SJSA1 (cell line): Measurements from ENCODE around the gene SRSF11. TPM values are rescaled to one million over a fixed set of nuclear protein-coding genes. Genes with fewer than 3 reads are reported as not detected.
"Not testable (repeated sequence)": the region's sequence is repeated elsewhere in the genome, so short reads cannot be mapped to it uniquely, and the experiment has no call there.

ENCODE experiments used
- DNase-seq, 2 experiments: peaks; one replicate each; pipeline ENCODE4 v3.0.0-alpha.2; 2015 to 2020; ENCODE audit warnings: low spot score in 2 of 2, low read depth in 1 of 2
- H3K27ac ChIP-seq: fragments of 250-450 bp; sonication (Bioruptor Pico); 2 replicates; pipeline ENCODE4 v1.5.1; 2020; ENCODE audit warnings: mild to moderate bottlenecking, moderate library complexity
- H3K27me3 ChIP-seq: fragments of 250-450 bp; sonication (Bioruptor Pico); replicated peaks from 2 replicates; pipeline ENCODE4 v1.5.1; 2020; ENCODE audit warnings: mild to moderate bottlenecking, moderate library complexity
- H3K36me3 ChIP-seq: fragments of 250-450 bp; sonication (Bioruptor Pico); 2 replicates; pipeline ENCODE4 v1.5.1; 2020; ENCODE audit warnings: mild to moderate bottlenecking
- H3K4me1 ChIP-seq: fragments of 250-450 bp; sonication (Bioruptor Pico); replicated peaks from 2 replicates; pipeline ENCODE4 v1.6.1; 2021; ENCODE audit warnings: mild to moderate bottlenecking
- H3K4me3 ChIP-seq: fragments of 250-450 bp; sonication (Bioruptor Pico); 2 replicates; pipeline ENCODE4 v1.5.1; 2020; ENCODE audit warnings: mild to moderate bottlenecking
- H3K9me3 ChIP-seq: fragments of 250-450 bp; sonication (Bioruptor Pico); replicated peaks from 2 replicates; pipeline ENCODE4 v1.5.1; 2020; ENCODE audit warnings: mild to moderate bottlenecking
- total RNA-seq: library from RNA; depleted of rRNA; stranded (reverse); fragments of >200 nt; shearing (Covaris generic); gene quantifications from 2 replicates; pipeline ENCODE4 v1.2.3, GENCODE V29; 2014; rRNA removed

Gene SRSF11, protein sequence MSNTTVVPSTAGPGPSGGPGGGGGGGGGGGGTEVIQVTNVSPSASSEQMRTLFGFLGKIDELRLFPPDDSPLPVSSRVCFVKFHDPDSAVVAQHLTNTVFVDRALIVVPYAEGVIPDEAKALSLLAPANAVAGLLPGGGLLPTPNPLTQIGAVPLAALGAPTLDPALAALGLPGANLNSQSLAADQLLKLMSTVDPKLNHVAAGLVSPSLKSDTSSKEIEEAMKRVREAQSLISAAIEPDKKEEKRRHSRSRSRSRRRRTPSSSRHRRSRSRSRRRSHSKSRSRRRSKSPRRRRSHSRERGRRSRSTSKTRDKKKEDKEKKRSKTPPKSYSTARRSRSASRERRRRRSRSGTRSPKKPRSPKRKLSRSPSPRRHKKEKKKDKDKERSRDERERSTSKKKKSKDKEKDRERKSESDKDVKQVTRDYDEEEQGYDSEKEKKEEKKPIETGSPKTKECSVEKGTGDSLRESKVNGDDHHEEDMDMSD
- total RNA-seq: 92.8 and 114 TPM in 2 replicates

DNA sequence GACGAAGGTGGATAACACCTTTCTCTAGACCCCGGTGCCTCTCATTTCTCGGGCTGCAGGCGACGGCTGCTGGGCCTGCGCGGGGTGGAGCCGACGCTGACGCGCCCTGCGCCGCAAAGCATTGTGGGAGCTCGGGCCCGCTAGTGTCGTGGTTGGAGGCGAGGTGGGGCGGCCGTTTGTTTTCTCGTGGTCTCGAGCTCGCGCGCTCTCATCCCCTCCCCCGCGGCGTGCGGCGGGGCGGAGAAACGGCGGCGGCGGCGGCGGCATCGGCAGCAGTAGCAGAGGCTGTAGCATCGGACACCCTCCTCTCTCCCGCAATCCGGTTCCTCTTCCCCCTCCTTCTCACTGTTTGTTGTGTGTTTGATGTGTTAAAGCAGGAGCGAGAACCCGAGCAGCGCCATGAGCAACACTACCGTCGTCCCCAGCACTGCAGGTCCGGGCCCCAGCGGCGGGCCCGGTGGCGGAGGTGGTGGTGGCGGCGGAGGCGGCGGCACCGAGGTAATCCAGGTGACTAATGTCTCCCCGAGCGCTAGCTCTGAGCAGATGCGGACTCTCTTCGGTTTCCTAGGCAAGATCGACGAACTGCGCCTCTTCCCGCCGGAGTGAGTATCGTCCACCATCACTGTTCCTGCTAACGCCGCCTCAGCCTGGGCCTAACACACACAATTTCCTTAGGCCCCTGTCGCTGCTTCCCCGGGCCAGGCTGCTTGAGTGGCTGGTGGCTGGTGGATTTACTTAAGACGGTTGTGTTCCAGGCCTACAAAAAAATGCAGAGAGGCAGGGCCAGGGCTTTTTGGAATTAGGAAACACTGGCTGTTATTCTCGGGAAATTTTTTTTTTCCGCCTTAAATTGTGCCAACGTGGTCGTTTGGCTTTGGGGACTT is at the start of gene SRSF11:
SRSF11 (plus strand) TSS at position 143 of the 884 bp plus-strand sequence; CDS start at position 400, 257 bp downstream.
- peak within 1 kb of the TSS; percentile 78 for H3K4me3 ChIP-seq
- no peaks in the 10 kb centered on the region for H3K27me3 ChIP-seq
- H3K27ac ChIP-seq: peak within 1 kb of the TSS; percentile 87
- H3K9me3 ChIP-seq: no peaks in the 10 kb centered on the region
- H3K4me1 ChIP-seq: peaks cover 4% of the 10 kb centered on the region; the same call in 1 of the 2 replicates
- DNase-seq: peak; percentile 94 to 96
- peaks cover 52% of the 10 kb centered on the region for H3K36me3 ChIP-seq

DNA sequence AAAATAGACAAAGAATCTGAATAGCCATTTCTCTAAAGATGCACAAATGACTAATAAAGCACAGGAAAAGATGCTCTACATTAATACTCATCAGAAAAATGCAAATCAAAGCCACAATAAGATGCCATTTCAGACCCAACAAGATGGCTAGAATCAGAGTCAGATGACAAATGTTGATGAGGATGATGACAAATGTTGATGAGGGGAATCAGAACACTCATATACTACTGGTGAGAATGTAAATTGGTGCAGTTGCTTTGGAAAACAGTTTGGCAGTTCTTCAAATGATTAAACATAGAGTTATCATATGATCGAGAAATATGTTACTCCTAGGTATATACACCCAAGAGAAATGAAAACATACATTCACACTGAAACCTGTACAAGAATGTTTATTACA is 49.7 kb upstream of the SRSF11 start:
- DNase-seq: no peak
- Histone ChIP-seq H3K4me1 (no peaks in the 10 kb centered on the region), H3K27me3 (no peaks in the 10 kb centered on the region), H3K27ac (no peak overlapping the region), H3K36me3 (no peaks in the 10 kb centered on the region), H3K4me3 (no peak overlapping the region), H3K9me3 (no peaks in the 10 kb centered on the region)

DNA sequence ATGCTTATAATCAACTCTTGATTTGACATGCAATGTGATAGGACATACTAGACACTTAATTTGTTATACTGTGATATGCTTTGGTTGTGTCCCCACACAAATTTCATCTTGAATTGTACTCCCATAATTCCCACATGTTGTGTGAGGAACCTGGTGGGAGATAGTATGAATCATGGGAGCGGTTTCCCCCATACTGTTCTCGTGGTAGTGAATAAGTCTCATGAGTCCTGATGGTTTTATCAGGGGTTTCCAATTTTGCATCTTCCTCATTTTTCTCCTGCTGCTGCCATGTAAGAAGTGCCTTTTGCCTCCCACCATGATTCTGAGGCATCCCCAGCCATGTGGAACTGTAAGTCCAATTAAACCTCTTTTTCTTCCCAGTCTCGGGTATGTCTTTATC is 36.0 kb upstream of the SRSF11 start:
- H3K36me3 ChIP-seq, DNase-seq, H3K4me1 ChIP-seq, H3K9me3 ChIP-seq, H3K27me3 ChIP-seq, H3K4me3 ChIP-seq, H3K27ac ChIP-seq: not testable (repeated sequence)

DNA sequence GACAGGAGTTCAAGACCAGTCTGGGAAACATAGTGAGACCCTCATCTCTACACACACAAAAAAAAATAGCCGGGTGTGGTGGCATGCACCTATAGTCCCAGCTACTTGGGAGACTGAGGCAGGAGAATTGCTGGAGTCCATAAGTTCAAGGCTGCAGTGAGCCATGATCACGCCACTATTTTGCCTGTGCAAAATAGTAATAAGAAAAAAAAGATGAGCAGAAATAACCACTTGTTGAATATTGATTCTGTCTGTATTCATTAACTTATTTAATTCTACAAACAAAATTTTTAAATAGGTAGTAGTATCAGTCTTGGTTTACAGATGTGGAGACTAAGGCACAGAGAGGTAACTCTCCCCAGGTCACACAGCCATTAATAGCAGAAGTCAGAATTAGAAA is 32.7 kb upstream of the SRSF11 start:
- H3K9me3 ChIP-seq: no peaks in the 10 kb centered on the region; the same call in 1 of the 2 replicates
- no peaks in the 10 kb centered on the region for H3K4me1 ChIP-seq
- DNase-seq: no peak
- H3K27ac ChIP-seq: no peak overlapping the region
- H3K4me3 ChIP-seq: no peak overlapping the region
- no peaks in the 10 kb centered on the region for H3K27me3 ChIP-seq
- no peaks in the 10 kb centered on the region for H3K36me3 ChIP-seq

DNA sequence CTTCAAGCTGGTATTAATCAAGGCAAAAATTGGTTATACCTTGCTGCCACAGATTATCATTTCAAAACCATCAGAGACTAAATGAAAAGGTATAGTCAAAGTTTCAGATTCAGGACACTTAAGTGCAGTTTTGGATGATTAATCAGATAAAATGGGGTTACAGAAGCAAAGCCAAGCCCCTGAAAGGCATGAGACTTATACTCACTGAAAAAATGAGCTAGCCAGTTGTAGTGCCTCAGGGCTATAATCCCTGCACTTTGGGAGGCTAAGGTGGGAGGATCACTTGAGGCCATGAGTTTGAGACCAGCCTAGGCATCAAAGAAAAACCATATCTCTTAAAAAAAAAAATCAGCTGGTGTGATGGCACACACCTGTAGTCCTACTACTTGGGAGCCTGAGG is 31.0 kb upstream of the SRSF11 start:
- Histone ChIP-seq H3K27me3 (no peaks in the 10 kb centered on the region), H3K9me3 (no peaks in the 10 kb centered on the region; the same call in 1 of the 2 replicates), H3K36me3 (no peaks in the 10 kb centered on the region), H3K27ac (no peak overlapping the region), H3K4me1 (no peaks in the 10 kb centered on the region), H3K4me3 (no peak overlapping the region)
- DNase-seq: no peak

DNA sequence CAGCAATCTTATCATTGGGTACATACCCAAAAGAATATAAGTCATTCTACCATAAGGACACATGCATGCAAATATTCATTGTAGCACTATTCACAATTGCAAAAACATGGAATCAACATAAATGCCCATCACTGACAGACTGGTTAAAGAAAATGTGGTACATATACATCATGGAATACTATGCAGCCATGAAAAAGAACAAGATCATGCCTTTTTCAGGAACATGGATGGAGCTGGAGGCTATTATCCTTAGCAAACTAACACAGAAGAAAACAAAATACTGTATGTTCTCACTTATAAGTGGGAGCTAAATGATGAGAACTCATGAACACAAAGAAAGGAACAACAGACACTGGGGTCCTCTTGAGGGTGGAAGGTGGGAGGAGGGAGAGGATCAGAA is 28.7 kb upstream of the SRSF11 start:
- H3K27ac ChIP-seq, H3K4me1 ChIP-seq, H3K9me3 ChIP-seq, H3K36me3 ChIP-seq, H3K4me3 ChIP-seq, DNase-seq, H3K27me3 ChIP-seq: not testable (repeated sequence)

DNA sequence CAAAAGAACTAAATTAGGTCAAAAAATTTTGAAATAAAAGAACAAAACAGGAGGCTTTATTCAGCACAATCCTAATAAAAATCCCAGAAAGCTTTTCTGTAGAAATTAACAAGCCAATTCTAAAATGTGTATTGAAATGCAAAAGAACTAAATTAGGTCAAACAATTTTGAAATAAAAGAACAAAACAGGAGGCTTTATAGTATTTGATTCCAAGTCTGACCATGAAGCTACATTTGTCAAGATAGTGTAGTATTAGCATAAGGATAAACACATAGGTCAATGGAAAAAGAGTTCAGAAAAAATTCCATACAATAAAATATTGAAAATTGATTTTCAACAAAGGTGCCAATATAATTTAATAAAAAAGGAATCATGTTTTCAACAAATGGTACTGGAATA is 26.6 kb upstream of the SRSF11 start:
- H3K9me3 ChIP-seq: no peaks in the 10 kb centered on the region; the same call in 1 of the 2 replicates
- H3K27ac ChIP-seq: no peak overlapping the region
- H3K4me3 ChIP-seq: no peak overlapping the region
- no peaks in the 10 kb centered on the region for H3K27me3 ChIP-seq
- no peaks in the 10 kb centered on the region for H3K4me1 ChIP-seq
- no peaks in the 10 kb centered on the region for H3K36me3 ChIP-seq
- no peak for DNase-seq

DNA sequence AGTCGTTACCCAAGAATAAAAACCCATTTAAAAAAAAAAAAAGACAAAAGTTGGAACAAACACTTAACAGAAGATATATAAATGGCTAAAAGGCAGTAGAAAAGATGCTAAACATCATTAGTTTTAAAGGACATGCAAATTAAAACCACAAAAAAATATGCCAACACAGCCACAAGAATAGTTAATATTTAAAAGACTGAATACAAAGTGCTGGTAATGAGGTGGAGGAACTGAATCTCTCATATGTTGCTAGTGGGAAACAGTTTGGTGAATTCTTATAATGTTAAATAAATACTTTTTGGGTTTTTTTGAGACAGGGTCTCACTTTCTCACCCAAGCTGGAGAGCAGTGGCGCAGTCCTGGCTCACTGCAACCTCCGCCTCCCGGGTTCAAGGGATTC is 25.8 kb upstream of the SRSF11 start:
- no peak for DNase-seq
- H3K9me3 ChIP-seq: no peaks in the 10 kb centered on the region; the same call in 1 of the 2 replicates
- no peaks in the 10 kb centered on the region for H3K27me3 ChIP-seq
- H3K27ac ChIP-seq: no peak overlapping the region
- H3K4me3 ChIP-seq: no peak overlapping the region
- H3K4me1 ChIP-seq: no peaks in the 10 kb centered on the region
- H3K36me3 ChIP-seq: no peaks in the 10 kb centered on the region

DNA sequence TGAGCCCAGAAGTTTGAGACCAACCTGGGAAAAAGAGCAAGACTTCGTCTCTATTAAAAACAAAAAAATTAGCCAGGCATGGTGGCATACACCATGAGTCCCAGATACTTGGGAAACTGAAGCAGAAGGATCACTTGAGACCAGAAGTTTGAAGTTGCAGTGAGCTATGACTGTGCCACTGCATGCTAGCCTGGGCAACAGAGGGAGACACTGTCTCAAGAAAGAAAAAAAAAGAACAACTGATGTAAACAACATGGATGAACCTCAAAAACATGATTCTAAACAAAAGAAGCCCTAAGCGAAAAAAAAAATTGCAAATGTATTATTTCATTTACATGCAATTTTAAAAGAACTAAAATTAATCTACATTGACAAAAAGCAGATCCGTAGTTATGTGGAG is 24.8 kb upstream of the SRSF11 start:
- H3K4me1 ChIP-seq: no peaks in the 10 kb centered on the region
- DNase-seq: no peak
- no peak overlapping the region for H3K27ac ChIP-seq
- H3K9me3 ChIP-seq: no peaks in the 10 kb centered on the region; the same call in 1 of the 2 replicates
- H3K36me3 ChIP-seq: no peaks in the 10 kb centered on the region
- H3K27me3 ChIP-seq: no peaks in the 10 kb centered on the region
- H3K4me3 ChIP-seq: no peak overlapping the region

DNA sequence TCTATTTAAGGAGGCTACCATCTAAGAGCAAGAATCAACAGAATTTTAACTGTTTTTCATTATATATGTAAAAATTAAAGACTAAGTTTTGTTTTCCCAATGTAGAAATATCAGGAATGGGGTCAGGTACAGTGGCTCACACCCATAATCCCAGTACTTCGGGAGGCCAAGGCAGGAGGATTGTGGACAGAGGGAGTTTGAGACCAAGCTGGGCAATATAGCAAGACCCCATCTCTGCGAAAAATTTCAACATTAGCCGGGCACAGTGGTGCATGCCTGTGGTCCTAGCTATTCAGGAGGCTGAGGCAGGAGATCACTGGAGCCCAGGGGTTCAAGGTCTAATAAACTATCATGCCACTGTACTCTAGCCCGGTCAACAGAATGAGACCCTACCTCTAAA is 21.1 kb upstream of the SRSF11 start:
- Histone ChIP-seq H3K9me3 (no peaks in the 10 kb centered on the region), H3K27me3 (no peaks in the 10 kb centered on the region), H3K4me3 (no peak overlapping the region), H3K36me3 (no peaks in the 10 kb centered on the region), H3K27ac (no peak overlapping the region), H3K4me1 (no peaks in the 10 kb centered on the region)
- no peak for DNase-seq

DNA sequence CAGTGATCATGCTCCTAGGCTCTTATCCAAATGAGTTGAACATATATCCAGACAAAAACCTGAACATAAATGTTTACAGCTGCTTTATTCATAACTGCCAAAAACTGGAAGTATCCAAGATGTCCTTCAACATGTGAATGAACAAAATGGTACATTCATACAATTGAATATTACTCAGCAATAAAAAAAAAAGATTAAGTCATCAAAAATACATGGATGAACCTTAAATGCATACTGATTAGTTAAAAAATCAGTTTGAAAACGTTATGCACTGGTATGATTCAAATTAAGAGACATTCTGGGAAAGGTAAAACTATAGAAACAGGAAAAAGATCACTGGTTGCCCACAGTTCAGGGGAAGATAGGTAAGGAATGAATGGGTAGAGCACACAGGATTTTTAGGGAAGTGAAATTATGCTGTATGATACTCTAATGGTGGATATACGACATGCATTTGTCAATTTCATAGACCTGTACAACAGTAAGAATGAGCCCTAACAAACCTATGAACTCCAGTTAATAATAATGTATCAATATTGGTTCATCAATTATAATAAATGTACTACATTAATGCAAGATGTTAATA is 18.9 kb upstream of the SRSF11 start:
- DNase-seq: no peak

DNA sequence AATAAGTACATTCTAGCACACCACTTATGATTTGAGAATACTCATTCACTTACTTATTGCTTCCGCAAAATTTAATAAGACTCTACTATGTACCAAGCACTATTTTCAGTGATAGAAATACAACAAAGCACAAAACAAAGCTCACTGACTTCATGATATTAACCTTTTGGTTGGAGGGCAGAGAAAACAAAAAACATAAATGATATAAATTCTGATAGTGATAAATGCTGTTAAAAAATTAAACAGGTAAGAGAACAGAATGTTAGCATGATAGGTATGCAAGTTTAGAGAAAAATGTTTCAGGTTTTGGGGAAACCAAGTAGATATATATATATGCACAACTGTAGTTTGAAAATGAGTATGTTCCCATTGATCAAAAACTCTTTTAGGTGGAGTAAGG is 17.0 kb upstream of the SRSF11 start:
- H3K36me3 ChIP-seq: peaks cover 23% of the 10 kb centered on the region
- no peaks in the 10 kb centered on the region for H3K9me3 ChIP-seq
- no peak overlapping the region for H3K27ac ChIP-seq
- no peak overlapping the region for H3K4me3 ChIP-seq
- no peaks in the 10 kb centered on the region for H3K27me3 ChIP-seq
- DNase-seq: no peak
- no peaks in the 10 kb centered on the region for H3K4me1 ChIP-seq

More for the DNA sequence above, 18.9 kb upstream of the SRSF11 start:
- no peak overlapping the region for H3K27ac ChIP-seq
- H3K9me3 ChIP-seq: no peaks in the 10 kb centered on the region
- H3K36me3 ChIP-seq: peaks cover 9% of the 10 kb centered on the region
- no peaks in the 10 kb centered on the region for H3K27me3 ChIP-seq
- no peak overlapping the region for H3K4me3 ChIP-seq
- H3K4me1 ChIP-seq: no peaks in the 10 kb centered on the region

DNA sequence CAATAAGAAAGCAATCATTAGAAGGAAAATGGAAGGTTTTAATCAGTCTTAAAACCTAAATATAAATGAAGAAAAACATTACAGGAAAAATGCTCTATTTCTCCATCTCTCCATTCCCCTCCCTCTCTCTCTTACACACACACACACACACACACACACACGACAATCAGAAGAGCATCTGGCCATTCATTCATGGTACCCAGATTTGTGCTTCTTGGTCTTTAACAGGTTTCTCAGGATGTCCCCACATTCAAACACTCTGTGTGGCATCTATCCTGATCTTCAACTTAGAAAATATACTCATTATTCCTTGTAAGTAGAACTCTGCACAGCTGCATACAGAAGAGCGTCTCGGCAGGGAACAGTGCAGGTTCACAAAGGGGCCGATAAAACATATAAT is 16.6 kb upstream of the SRSF11 start:
- peak in 1 of 2 experiments; percentile 26 for DNase-seq
- peaks cover 25% of the 10 kb centered on the region for H3K36me3 ChIP-seq
- H3K4me1 ChIP-seq: no peaks in the 10 kb centered on the region
- H3K27me3 ChIP-seq: no peaks in the 10 kb centered on the region
- H3K9me3 ChIP-seq: no peaks in the 10 kb centered on the region
- H3K4me3 ChIP-seq: peak overlapping the region; percentile 57
- no peak overlapping the region for H3K27ac ChIP-seq
